HG03439 (cell line): ENCODE data around the gene MTOR.
A peak's percentile ranks its signal among the peaks of the same experiment; 100 is the strongest.
"Not testable (repeated sequence)": the region's sequence is repeated elsewhere in the genome, so short reads cannot be mapped to it uniquely, and the experiment has no call there.

Source experiments
- ATAC-seq: cut with Tn5 transposase; IDR thresholded peaks from one replicate; pipeline ENCODE4 v1.9.1; 2021; ENCODE audit warnings: mild to moderate bottlenecking, moderate library complexity; ENCODE audit not compliant: unreplicated experiment

The MTOR gene

GRCh38 chr1:11125931-11126330 is 136.4 kb downstream of the MTOR start:
- ATAC-seq, result no peak

- ATAC-seq, result no peak
These were observed 137.4 kb downstream of the MTOR start for GRCh38 chr1:11124965-11125364.

GRCh38 chr1:11116318-11116717 is 146.0 kb downstream of the MTOR start:
- no peak for ATAC-seq

GRCh38 chr1:11114966-11115365 is 147.4 kb downstream of the MTOR start:
- ATAC-seq, result no peak

GRCh38 chr1:11109047-11109760 is 153.1 kb downstream of the MTOR start:
- no peak for ATAC-seq

- no peak for ATAC-seq
These were observed 154.8 kb downstream of the MTOR start for GRCh38 chr1:11107599-11107998.

- no peak for ATAC-seq
These were observed 156.8 kb downstream of the MTOR start for GRCh38 chr1:11105586-11105985.

- ATAC-seq, result no peak
These were observed 161.0 kb downstream of the MTOR start for GRCh38 chr1:11101347-11101746.

GRCh38 chr1:11100806-11101205 is 161.5 kb downstream of the MTOR start:
- not testable (repeated sequence) for ATAC-seq

GRCh38 chr1:11100149-11100493 is 162.2 kb downstream of the MTOR start:
- ATAC-seq, result peak; percentile 8

GRCh38 chr1:11099310-11100148 is 162.8 kb downstream of the MTOR start, which contains the start of gene EXOSC10:
Gene EXOSC10 (minus strand): TSS chr1:11099869. CDS start chr1:11099831, 38 bp downstream.
- ATAC-seq, result peak; percentile 88

- no peak for ATAC-seq
These were observed 163.4 kb downstream of the MTOR start for GRCh38 chr1:11098931-11099309.

GRCh38 chr1:11083784-11084183 is 178.6 kb downstream of the MTOR start:
- ATAC-seq, result not testable (repeated sequence)

GRCh38 chr1:11080931-11081330 is 181.4 kb downstream of the MTOR start:
- ATAC-seq, result no peak

- ATAC-seq, result no peak
These were observed 183.7 kb downstream of the MTOR start for GRCh38 chr1:11078631-11079030.

- not testable (repeated sequence) for ATAC-seq
These were observed 189.0 kb downstream of the MTOR start for GRCh38 chr1:11073398-11073797.

- peak; percentile 50 for ATAC-seq
These were observed 190.0 kb downstream of the MTOR start for GRCh38 chr1:11072216-11072917.

GRCh38 chr1:11071463-11072215 is 190.7 kb downstream of the MTOR start:
- no peak for ATAC-seq

GRCh38 chr1:11070876-11071275 is 191.5 kb downstream of the MTOR start:
- ATAC-seq, result no peak

GRCh38 chr1:11068600-11069473 is 193.5 kb downstream of the MTOR start:
- ATAC-seq, result no peak
